Mesothelial cell of epicardium (in vitro differentiated cells): Measurements from ENCODE around the gene ACO1. TPM values are rescaled to one million over a fixed set of nuclear protein-coding genes. Genes with fewer than 3 reads are reported as not detected.

Experiments
- DNase-seq, 2 experiments: peaks; one replicate each; pipeline ENCODE4 v3.0.0; 2021; ENCODE audit warnings: low spot score in 2 of 2; ENCODE audit not compliant: unreplicated experiment in 2 of 2
- H3K27ac Mint-ChIP-seq: 2 replicates; pipeline ENCODE4 v1.8.0; 2021; ENCODE audit warnings: mixed read lengths
- H3K27me3 Mint-ChIP-seq: 2 replicates; pipeline ENCODE4 v1.8.0; 2021; ENCODE audit warnings: low read depth, mixed read lengths
- H3K36me3 Mint-ChIP-seq: 2 replicates; pipeline ENCODE4 v1.8.0; 2021; ENCODE audit warnings: mixed read lengths
- H3K4me1 Mint-ChIP-seq: 2 replicates; pipeline ENCODE4 v1.8.0; 2021; ENCODE audit warnings: mixed read lengths
- H3K4me3 Mint-ChIP-seq: 2 replicates; pipeline ENCODE4 v1.8.0; 2021; ENCODE audit warnings: mild to moderate bottlenecking, moderate library complexity, mixed read lengths
- H3K9me3 Mint-ChIP-seq: 2 replicates; pipeline ENCODE4 v1.8.0; 2021; ENCODE audit warnings: mixed read lengths
- CTCF ChIP-seq: fragments of 200-600 bp; sonication (generic); IDR thresholded peaks from one replicate; pipeline ENCODE4 v1.5.0; 2021; ENCODE audit warnings: antibody characterized with exemption; ENCODE audit not compliant: unreplicated experiment
- total RNA-seq: library from RNA; stranded (reverse); gene quantifications from 3 replicates; pipeline ENCODE4 v1.2.1, GENCODE V29; 2021

Gene ACO1
- total RNA-seq, 1 donor from 2014 or later = 24.6 TPM

DNA sequence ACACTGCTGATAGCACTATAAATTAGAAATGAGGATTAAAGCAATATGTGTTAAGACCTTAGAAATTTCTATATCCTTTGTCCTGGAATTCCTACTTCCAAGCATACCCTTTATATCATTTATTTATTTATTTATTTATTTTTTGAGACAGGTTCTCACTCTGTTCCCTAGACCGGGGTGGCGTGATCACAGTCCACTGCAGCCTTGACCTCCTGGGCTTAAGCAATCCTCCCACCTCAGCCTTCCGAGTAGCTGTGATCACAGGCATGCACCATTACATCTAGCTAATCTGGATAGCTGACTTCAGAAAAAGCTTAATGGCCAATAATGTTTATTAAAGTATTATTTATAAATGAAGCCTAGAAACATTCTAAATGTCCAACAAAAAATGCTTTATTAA, 27.3 kb downstream of the ACO1 start:
- no peaks in the 10 kb centered on the region for H3K27me3 Mint-ChIP-seq
- H3K4me1 Mint-ChIP-seq = no peaks in the 10 kb centered on the region
- no peak for DNase-seq
- peaks cover 43% of the 10 kb centered on the region for H3K36me3 Mint-ChIP-seq
- no peak overlapping the region for H3K27ac Mint-ChIP-seq
- no peak overlapping the region for H3K4me3 Mint-ChIP-seq
- no peak for TF ChIP-seq CTCF
- H3K9me3 Mint-ChIP-seq = peaks cover 4% of the 10 kb centered on the region

- Mint-ChIP-seq H3K4me3 (no peak overlapping the region), H3K27me3 (no peaks in the 10 kb centered on the region), H3K4me1 (no peaks in the 10 kb centered on the region), H3K9me3 (no peaks in the 10 kb centered on the region), H3K36me3 (peaks cover 39% of the 10 kb centered on the region), H3K27ac (no peak overlapping the region)
- DNase-seq = no peak
- TF ChIP-seq CTCF = no peak
Measured at GRCh38 chr9:32412440-32412839, 28.0 kb downstream of the ACO1 start.

DNA sequence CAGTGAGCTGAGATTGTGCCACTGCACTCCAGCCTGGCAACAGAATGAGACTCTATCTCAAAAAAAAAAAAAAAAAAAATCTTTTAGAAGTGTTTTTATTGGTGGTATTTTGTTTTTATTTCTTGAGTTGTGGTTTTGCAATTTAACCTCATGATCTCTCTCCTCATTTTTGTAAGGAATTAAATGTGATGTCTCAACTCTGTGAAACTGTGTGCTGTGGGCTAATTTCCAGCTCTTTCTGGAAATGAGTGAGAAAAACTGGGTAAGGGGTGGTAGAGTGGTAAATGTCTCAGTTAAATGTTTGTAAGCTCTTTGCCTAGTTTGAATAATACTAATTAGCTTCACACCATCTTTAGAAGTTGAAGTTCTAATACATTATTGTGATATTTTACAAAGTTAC, 29.0 kb downstream of the ACO1 start:
- Mint-ChIP-seq H3K27me3 (no peaks in the 10 kb centered on the region), H3K9me3 (no peaks in the 10 kb centered on the region), H3K36me3 (peaks cover 37% of the 10 kb centered on the region), H3K4me1 (no peaks in the 10 kb centered on the region), H3K4me3 (no peak overlapping the region), H3K27ac (no peak overlapping the region)
- TF ChIP-seq CTCF = no peak
- DNase-seq = no peak

GRCh38 chr9:32414856-32415255, 30.4 kb downstream of the ACO1 start:
- Mint-ChIP-seq H3K27me3 (no peaks in the 10 kb centered on the region), H3K36me3 (peaks cover 35% of the 10 kb centered on the region), H3K9me3 (no peaks in the 10 kb centered on the region), H3K27ac (no peak overlapping the region), H3K4me1 (no peaks in the 10 kb centered on the region), H3K4me3 (no peak overlapping the region)
- no peak for TF ChIP-seq CTCF
- DNase-seq = no peak

GRCh38 chr9:32419921-32420320, 35.5 kb downstream of the ACO1 start:
- DNase-seq = no peak
- Mint-ChIP-seq H3K4me1 (no peaks in the 10 kb centered on the region), H3K4me3 (no peak overlapping the region), H3K27ac (no peak overlapping the region), H3K27me3 (no peaks in the 10 kb centered on the region), H3K9me3 (no peaks in the 10 kb centered on the region), H3K36me3 (peaks cover 42% of the 10 kb centered on the region)
- TF ChIP-seq CTCF = no peak

DNA sequence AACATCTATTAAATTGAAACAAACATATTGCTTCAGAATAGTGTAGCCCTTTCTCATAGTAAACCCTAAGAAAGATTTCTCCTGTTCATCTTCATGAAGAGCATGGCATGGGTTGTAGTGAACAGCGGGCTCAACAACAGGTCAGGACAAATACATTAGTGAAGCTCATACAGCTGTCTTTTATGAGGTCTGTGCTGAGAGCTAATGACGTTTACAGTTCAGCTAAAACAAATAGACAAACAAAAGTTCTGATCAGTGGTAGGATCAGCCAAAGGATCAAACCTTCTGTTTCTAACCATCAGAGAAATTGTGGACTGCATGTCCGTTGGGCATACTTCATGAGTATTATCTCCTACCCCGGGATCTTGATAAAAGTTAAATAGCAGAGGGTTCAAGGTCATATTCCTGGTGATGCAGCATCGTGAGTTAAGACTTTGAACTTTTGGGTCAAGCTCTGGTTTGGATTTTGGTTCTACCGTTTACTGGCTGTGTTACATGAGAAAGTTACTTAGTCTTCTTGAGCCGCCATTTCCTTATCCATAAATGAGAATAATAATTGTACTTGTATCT, 37.9 kb downstream of the ACO1 start:
- no peak overlapping the region for H3K27ac Mint-ChIP-seq
- H3K27me3 Mint-ChIP-seq = no peaks in the 10 kb centered on the region
- no peak for DNase-seq
- no peaks in the 10 kb centered on the region for H3K9me3 Mint-ChIP-seq
- H3K36me3 Mint-ChIP-seq = peaks cover 40% of the 10 kb centered on the region
- no peaks in the 10 kb centered on the region for H3K4me1 Mint-ChIP-seq
- no peak overlapping the region for H3K4me3 Mint-ChIP-seq
- no peak for TF ChIP-seq CTCF
